Type B pancreatic cell (in vitro differentiated cells): ENCODE results near the gene PRPF38A. TPM values are rescaled to one million over a fixed set of nuclear protein-coding genes. Genes with fewer than 3 reads are reported as not detected.
"Not testable (repeated sequence)": the region's sequence is repeated elsewhere in the genome, so short reads cannot be mapped to it uniquely, and the experiment has no call there.

Experiments
- DNase-seq: peaks from one replicate; pipeline ENCODE4 v3.0.0; 2021; ENCODE audit warnings: mixed read lengths; ENCODE audit not compliant: unreplicated experiment; ENCODE audit errors: extremely low spot score
- H3K27ac Mint-ChIP-seq: 2 replicates; pipeline ENCODE4 v1.8.0; 2021; ENCODE audit warnings: mild to moderate bottlenecking, mixed read lengths
- H3K27me3 Mint-ChIP-seq: 2 replicates; pipeline ENCODE4 v1.8.0; 2021; ENCODE audit warnings: mixed read lengths
- H3K36me3 Mint-ChIP-seq: 2 replicates; pipeline ENCODE4 v1.8.0; 2021; ENCODE audit warnings: mixed read lengths
- H3K4me1 Mint-ChIP-seq: one replicate; pipeline ENCODE4 v1.8.0; 2021; ENCODE audit warnings: mixed read lengths; ENCODE audit not compliant: unreplicated experiment
- H3K4me3 Mint-ChIP-seq: 2 replicates; pipeline ENCODE4 v1.8.0; 2021; ENCODE audit warnings: mild to moderate bottlenecking, mixed read lengths
- H3K9me3 Mint-ChIP-seq: 2 replicates; pipeline ENCODE4 v1.8.0; 2021; ENCODE audit warnings: mixed read lengths
- total RNA-seq: library from RNA; stranded (reverse); gene quantifications from 2 replicates; pipeline ENCODE4 v1.2.1, GENCODE V29; 2021; ENCODE audit warnings: low replicate concordance
- TF ChIP-seq, protein P1 (sequence below): fragments of 200-600 bp; sonication (generic); conservative IDR thresholded peaks from 2 replicates; pipeline ENCODE4 v1.5.0; 2021; ENCODE audit warnings: antibody characterized with exemption, mild to moderate bottlenecking

PRPF38A gene
- total RNA-seq, 1 donor from 2014 or later = 70.7 TPM

DNA sequence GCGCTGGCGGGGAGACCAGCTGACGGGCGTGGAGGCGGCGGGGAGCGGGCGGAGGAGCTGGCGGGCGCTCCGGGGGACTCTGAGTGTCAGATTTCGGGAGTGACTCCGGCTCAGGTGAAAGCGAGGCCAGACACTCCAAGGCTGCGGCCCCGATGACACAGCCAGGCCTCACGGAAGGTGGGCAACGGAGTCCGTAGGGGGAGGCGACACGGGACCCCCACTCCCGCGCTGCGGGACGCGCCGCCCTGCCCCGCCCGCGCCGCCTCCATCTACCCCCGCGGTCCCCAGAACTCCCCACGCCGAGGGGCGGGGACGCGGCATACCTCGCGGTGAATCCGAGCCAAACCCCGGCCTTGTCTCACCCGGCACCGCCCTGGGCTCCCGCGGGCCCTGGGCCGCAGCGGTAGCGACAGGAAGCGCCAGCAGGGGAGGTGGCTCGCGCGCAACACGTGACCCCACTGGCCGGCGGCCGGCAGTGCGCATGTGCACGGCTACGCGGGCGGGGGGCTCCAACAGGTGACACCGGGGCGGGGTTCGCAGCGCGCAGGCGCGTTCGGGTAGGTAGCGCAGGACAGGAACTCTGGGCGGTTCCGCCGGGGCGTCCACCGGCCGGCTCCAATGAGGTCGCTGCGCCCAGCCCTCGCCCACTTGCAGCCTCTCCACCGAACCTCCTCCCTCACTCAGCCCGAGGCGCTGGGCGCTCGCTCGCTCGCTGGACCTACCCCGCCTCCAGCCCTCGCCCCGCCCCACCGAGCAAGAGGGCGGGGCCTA lies 38.5 kb upstream of the PRPF38A start, which contains the start of gene CC2D1B:
Gene CC2D1B (minus strand): TSS at position 460 of the 771 bp plus-strand sequence. CDS start 1,585 bp downstream, outside the sequence.
- no peaks in the 10 kb centered on the region for H3K9me3 Mint-ChIP-seq
- peak within 1 kb of the TSS; percentile 97 for H3K4me3 Mint-ChIP-seq

DNA sequence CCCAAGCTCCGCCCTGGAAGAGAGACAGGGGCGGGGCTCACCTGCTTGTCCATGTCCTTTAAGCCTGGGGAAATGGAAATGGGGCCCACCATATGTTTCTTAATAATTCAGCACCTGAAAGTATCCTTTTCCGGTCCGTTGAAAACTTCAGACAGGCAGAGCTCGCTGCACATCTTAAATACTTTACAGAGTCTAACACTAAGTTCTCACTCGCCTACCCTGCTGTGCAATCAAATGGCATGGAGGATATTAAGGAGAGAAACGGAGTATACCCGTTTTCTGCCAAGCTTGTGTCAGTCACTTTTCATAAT lies 37.9 kb upstream of the PRPF38A start:
- DNase-seq = no peak
- peak overlapping the region; percentile 89 for H3K4me3 Mint-ChIP-seq
- peaks cover 18% of the 10 kb centered on the region for H3K4me1 Mint-ChIP-seq
- no peaks in the 10 kb centered on the region for H3K36me3 Mint-ChIP-seq
- TF ChIP-seq, protein P1, sequence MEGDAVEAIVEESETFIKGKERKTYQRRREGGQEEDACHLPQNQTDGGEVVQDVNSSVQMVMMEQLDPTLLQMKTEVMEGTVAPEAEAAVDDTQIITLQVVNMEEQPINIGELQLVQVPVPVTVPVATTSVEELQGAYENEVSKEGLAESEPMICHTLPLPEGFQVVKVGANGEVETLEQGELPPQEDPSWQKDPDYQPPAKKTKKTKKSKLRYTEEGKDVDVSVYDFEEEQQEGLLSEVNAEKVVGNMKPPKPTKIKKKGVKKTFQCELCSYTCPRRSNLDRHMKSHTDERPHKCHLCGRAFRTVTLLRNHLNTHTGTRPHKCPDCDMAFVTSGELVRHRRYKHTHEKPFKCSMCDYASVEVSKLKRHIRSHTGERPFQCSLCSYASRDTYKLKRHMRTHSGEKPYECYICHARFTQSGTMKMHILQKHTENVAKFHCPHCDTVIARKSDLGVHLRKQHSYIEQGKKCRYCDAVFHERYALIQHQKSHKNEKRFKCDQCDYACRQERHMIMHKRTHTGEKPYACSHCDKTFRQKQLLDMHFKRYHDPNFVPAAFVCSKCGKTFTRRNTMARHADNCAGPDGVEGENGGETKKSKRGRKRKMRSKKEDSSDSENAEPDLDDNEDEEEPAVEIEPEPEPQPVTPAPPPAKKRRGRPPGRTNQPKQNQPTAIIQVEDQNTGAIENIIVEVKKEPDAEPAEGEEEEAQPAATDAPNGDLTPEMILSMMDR = no peak
- H3K27ac Mint-ChIP-seq = peak overlapping the region; percentile 89
- H3K9me3 Mint-ChIP-seq = no peaks in the 10 kb centered on the region
- no peaks in the 10 kb centered on the region for H3K27me3 Mint-ChIP-seq

More for the DNA sequence above, 38.5 kb upstream of the PRPF38A start, which contains the start of gene CC2D1B:
- Mint-ChIP-seq H3K27me3 (no peaks in the 10 kb centered on the region), H3K27ac (peak within 1 kb of the TSS; percentile 98), H3K36me3 (no peaks in the 10 kb centered on the region), H3K4me1 (peaks cover 18% of the 10 kb centered on the region)
- TF ChIP-seq, protein P1 = peak; percentile 50
- DNase-seq = peak; percentile 99

DNA sequence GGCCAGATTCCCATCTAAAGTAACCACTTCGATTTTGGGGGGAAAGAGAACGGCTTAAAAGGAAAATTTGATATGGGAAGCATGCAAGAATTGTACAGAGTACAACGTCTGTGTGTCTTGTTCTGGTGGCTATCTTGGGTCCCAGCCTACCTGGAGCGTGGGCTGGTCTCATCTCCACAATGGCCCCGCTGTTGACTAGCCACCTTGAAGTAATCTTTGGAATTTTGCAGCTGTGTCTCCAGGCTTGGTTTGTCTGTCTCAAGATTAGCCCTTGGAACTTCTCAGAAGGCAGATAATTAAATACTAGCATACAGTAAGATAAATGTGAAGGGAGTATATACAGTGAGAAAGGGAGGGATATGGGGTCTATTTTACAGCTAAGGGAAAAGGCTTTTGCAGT lies 37.1 kb upstream of the PRPF38A start:
- peaks cover 18% of the 10 kb centered on the region for H3K4me1 Mint-ChIP-seq
- H3K4me3 Mint-ChIP-seq = peak overlapping the region; percentile 89

DNA sequence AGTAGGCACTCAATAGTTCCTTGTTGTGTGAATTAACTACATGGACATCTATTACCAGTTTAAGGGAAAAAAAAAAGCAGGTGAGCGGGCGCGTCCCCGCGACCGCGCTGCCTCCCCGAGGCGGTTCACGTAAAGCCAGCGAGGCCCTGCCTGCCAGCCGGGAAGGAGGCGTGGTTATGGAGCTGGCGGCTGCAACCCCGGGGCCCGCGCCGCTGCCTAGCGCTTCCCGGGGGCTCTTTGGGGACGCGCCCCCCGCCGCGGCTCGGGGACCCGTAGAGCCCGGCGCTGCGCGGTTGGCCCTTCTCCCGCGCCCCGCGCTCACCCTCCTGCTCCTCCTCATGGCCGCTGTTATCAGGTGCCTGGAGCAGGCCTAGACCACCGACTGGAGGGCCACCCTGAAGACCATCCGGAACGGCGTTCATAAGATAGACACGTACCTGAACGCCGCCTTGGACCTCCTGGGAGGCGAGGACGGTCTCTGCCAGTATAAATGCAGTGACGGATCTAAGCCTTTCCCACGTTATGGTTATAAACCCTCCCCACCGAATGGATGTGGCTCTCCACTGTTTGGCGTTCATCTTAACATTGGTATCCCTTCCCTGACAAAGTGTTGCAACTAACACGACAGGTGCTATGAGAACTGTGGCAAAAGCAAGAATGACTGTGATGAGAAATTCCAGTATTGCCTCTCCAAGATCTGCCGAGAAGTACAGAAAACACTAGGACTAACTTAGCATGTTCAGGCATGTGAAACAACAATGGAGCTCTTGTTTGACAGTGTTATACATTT lies 35.8 kb upstream of the PRPF38A start:
- DNase-seq = no peak
- H3K27ac Mint-ChIP-seq = peak overlapping the region; percentile 83
- peak overlapping the region; percentile 88 for H3K4me3 Mint-ChIP-seq
- peaks cover 18% of the 10 kb centered on the region for H3K4me1 Mint-ChIP-seq
- H3K36me3 Mint-ChIP-seq = no peaks in the 10 kb centered on the region
- TF ChIP-seq, protein P1 = peak; percentile 36
- H3K9me3 Mint-ChIP-seq = no peaks in the 10 kb centered on the region
- no peaks in the 10 kb centered on the region for H3K27me3 Mint-ChIP-seq

More for the DNA sequence above, 37.1 kb upstream of the PRPF38A start:
- TF ChIP-seq, protein P1 = no peak
- Mint-ChIP-seq H3K9me3 (no peaks in the 10 kb centered on the region), H3K36me3 (no peaks in the 10 kb centered on the region), H3K27ac (no peak overlapping the region), H3K27me3 (no peaks in the 10 kb centered on the region)
- no peak for DNase-seq

DNA sequence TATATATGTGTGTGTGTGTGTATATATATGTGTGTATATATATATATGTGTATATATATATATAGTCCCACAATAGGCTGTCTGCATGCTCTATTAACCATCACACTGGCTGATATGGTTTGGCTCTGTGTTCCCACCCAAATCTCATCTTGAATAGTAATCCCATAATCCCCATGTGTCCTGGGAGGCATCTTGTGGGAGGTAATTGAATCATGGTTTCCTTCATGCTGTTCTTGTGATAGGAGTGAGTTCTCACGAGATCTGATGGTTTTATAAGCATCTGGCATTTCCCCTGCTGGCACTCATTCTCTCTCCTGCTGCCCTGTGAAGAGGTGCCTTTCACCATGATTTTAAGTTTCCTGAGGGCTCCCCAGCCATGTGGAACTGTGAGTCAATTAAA lies 34.6 kb upstream of the PRPF38A start:
- peak overlapping the region; percentile 53 for H3K4me3 Mint-ChIP-seq
- H3K36me3 Mint-ChIP-seq, H3K27ac Mint-ChIP-seq, H3K27me3 Mint-ChIP-seq, DNase-seq, H3K9me3 Mint-ChIP-seq: not testable (repeated sequence)
- H3K4me1 Mint-ChIP-seq = peaks cover 14% of the 10 kb centered on the region

DNA sequence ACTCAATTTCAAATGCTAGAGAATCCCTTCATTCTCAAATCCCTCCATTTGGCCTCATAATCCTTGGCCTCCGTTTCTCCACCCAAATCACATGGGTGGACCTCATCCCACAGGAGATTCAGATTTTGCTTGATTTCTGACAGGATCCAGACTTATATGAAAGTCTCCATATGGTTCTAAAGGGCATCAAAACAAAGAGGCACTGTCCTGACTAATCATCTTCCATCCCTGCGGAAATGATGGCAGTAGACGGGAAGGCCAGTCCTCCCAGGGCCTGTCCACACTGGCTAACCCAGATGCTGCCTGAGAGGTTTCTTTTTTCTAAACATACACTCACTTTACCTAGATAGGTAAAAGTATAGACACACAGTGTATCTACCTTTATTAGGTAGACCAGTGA lies 19.0 kb upstream of the PRPF38A start:
- H3K36me3 Mint-ChIP-seq = peaks cover 6% of the 10 kb centered on the region
- no peaks in the 10 kb centered on the region for H3K4me1 Mint-ChIP-seq
- no peaks in the 10 kb centered on the region for H3K9me3 Mint-ChIP-seq
- H3K27me3 Mint-ChIP-seq = no peaks in the 10 kb centered on the region
- H3K27ac Mint-ChIP-seq = no peak overlapping the region
- DNase-seq = no peak
- H3K4me3 Mint-ChIP-seq = no peak overlapping the region
- TF ChIP-seq, protein P1 = no peak
